ENCODE data around the gene CAVIN1.
A peak's percentile ranks its signal among the peaks of the same experiment; 100 is the strongest.

CAVIN1 gene

GRCh38 chr17:42387661-42388380 is 35.2 kb downstream of the CAVIN1 start (continued):
- no peak for TF ChIP-seq ZNF639 (tag by site-specific recombination; IDR thresholded peaks at IDR 0.05)
- no peak for TF ChIP-seq ZNF518A (tag by site-specific recombination; conservative IDR thresholded peaks at IDR 0.05; ENCODE audit: low read depth)
- TF ChIP-seq YY1 (tag by site-specific recombination; IDR thresholded peaks at IDR 0.05): no peak
- no peak for TF ChIP-seq ZNF664 (tag by site-specific recombination; IDR thresholded peaks at IDR 0.05)
- TF ChIP-seq BCL6B (tag by site-specific recombination; IDR thresholded peaks at IDR 0.05): no peak
- TF ChIP-seq ZNF510 (tag by site-specific recombination; IDR thresholded peaks at IDR 0.05; ENCODE audit: insufficient replicate concordance): no peak
- no peak for TF ChIP-seq ZNF214 (tag by site-specific recombination; IDR thresholded peaks at IDR 0.05; ENCODE audit: borderline replicate concordance)
- no peak for TF ChIP-seq RBAK (tag by site-specific recombination; IDR thresholded peaks at IDR 0.05)
- no peak for TF ChIP-seq ZNF311 (tag by site-specific recombination; IDR thresholded peaks at IDR 0.05; ENCODE audit: borderline replicate concordance)
- no peak for TF ChIP-seq HOXC10 (CRISPR knock-in tag; IDR thresholded peaks at IDR 0.05)
- TF ChIP-seq ZNF280C (tag by site-specific recombination; IDR thresholded peaks at IDR 0.05): no peak
- no peak for TF ChIP-seq ZFP3 (tag by site-specific recombination; IDR thresholded peaks at IDR 0.05; ENCODE audit: low read depth)
- peak; percentile 73 for TF ChIP-seq SCRT2 (tag by site-specific recombination; IDR thresholded peaks at IDR 0.05)
- no peak for TF ChIP-seq HOXD13 (CRISPR knock-in tag; IDR thresholded peaks at IDR 0.05; ENCODE audit: borderline replicate concordance)
- TF ChIP-seq ZNF114 (tag by site-specific recombination; IDR thresholded peaks at IDR 0.05): no peak
- no peak for TF ChIP-seq SCRT1 (tag by site-specific recombination; IDR thresholded peaks at IDR 0.05; ENCODE audit: borderline replicate concordance)
- TF ChIP-seq ZNF704 (tag by site-specific recombination; IDR thresholded peaks at IDR 0.05): no peak; the same call in 1 of the 2 replicates
- 0 out of 2 replicates have a peak, but pooled peaks have one; percentile 20 for TF ChIP-seq ZNF148 (tag by site-specific recombination; IDR thresholded peaks at IDR 0.05; ENCODE audit: borderline replicate concordance)
- TF ChIP-seq KLF17 (tag by site-specific recombination; IDR thresholded peaks at IDR 0.05): peak; percentile 56
- TF ChIP-seq FEZF1 (tag by site-specific recombination; IDR thresholded peaks at IDR 0.05): no peak; the same call in none of the 2 replicates
- TF ChIP-seq ZBTB6 (tag by site-specific recombination; IDR thresholded peaks at IDR 0.05): no peak
- no peak for TF ChIP-seq GLI4 (tag by site-specific recombination; IDR thresholded peaks at IDR 0.05)
- TF ChIP-seq ZNF404 (tag by site-specific recombination; IDR thresholded peaks at IDR 0.05): no peak

All from HEK293 (cell line).